ENCODE measurements around the gene MS4A12.

Gene MS4A12

DNA sequence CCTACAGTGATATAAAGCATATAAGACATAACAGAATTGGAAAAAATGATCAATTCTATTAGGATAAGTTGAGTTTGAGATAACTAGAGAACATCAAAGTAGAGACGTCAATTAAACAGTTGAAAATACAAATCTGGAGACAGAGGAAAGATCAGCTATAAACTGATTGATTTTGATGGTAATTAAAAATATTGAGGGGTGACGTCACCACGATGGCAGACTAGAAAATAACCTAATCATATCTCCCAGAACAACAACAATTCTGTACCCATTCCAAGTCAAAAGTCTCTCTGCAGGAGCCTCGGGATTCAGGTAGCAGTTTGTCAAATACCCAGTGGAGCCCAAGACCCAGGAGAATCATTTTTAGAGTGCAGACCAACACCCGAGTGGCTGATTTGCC lies 51.5 kb downstream of the MS4A12 start:
- no peak overlapping the region for H3K4me3 ChIP-seq (ENCODE audit: low read depth, low read length)
- DNase-seq (ENCODE audit: low read depth) = no peak
- TF ChIP-seq, protein P1, sequence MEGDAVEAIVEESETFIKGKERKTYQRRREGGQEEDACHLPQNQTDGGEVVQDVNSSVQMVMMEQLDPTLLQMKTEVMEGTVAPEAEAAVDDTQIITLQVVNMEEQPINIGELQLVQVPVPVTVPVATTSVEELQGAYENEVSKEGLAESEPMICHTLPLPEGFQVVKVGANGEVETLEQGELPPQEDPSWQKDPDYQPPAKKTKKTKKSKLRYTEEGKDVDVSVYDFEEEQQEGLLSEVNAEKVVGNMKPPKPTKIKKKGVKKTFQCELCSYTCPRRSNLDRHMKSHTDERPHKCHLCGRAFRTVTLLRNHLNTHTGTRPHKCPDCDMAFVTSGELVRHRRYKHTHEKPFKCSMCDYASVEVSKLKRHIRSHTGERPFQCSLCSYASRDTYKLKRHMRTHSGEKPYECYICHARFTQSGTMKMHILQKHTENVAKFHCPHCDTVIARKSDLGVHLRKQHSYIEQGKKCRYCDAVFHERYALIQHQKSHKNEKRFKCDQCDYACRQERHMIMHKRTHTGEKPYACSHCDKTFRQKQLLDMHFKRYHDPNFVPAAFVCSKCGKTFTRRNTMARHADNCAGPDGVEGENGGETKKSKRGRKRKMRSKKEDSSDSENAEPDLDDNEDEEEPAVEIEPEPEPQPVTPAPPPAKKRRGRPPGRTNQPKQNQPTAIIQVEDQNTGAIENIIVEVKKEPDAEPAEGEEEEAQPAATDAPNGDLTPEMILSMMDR (IDR thresholded peaks at IDR 0.05; ENCODE audit: control insufficient read depth, extremely low read depth, insufficient read depth) = no peak
